Activated naive CD4-positive, alpha-beta T cell treated with anti-CD3 and anti-CD28 coated beads for 36 hours (primary cell): ENCODE data around the gene DRGX. TPM values are rescaled to one million over a fixed set of nuclear protein-coding genes. Genes with fewer than 3 reads are reported as not detected.
A peak's percentile ranks its signal among the peaks of the same experiment; 100 is the strongest.

ENCODE experiments used
- CTCF ChIA-PET: fragments of 350-600 bp; sonication (Branson Sonifier 250); formaldehyde crosslinking; loops from one replicate; lab custom pipeline; 2021; ENCODE audit warnings: antibody characterized with exemption; lab: Charles Lee
- DNase-seq: peaks from one replicate; pipeline ENCODE4 v3.0.0-alpha.2; 2020
- H3K27ac Mint-ChIP-seq: one replicate; pipeline ENCODE4 v1.8.0; 2021; ENCODE audit warnings: mild to moderate bottlenecking, mixed read lengths
- H3K27me3 Mint-ChIP-seq: one replicate; pipeline ENCODE4 v1.8.0; 2021; ENCODE audit warnings: low read depth, mixed read lengths
- H3K36me3 Mint-ChIP-seq: one replicate; pipeline ENCODE4 v1.8.0; 2021; ENCODE audit warnings: low read depth, mixed read lengths
- H3K4me1 Mint-ChIP-seq: one replicate; pipeline ENCODE4 v1.8.0; 2021; ENCODE audit warnings: low read depth, mixed read lengths
- H3K4me3 Mint-ChIP-seq: one replicate; pipeline ENCODE4 v1.8.0; 2021; ENCODE audit warnings: mild to moderate bottlenecking, moderate library complexity, mixed read lengths
- H3K9me3 Mint-ChIP-seq: one replicate; pipeline ENCODE4 v1.8.0; 2021; ENCODE audit warnings: mixed read lengths
- intact Hi-C: fragments of 100-400 bp; cut with micrococcal nuclease; formaldehyde crosslinking; loops from one replicate; pipeline ENCODE4 v1.15.1; 2023
- total RNA-seq, 2 experiments: library from RNA; stranded (reverse); gene quantifications; one replicate each; pipeline ENCODE4 v1.2.3, GENCODE V29; 2021

DRGX gene
- total RNA-seq, result not detected

DNA sequence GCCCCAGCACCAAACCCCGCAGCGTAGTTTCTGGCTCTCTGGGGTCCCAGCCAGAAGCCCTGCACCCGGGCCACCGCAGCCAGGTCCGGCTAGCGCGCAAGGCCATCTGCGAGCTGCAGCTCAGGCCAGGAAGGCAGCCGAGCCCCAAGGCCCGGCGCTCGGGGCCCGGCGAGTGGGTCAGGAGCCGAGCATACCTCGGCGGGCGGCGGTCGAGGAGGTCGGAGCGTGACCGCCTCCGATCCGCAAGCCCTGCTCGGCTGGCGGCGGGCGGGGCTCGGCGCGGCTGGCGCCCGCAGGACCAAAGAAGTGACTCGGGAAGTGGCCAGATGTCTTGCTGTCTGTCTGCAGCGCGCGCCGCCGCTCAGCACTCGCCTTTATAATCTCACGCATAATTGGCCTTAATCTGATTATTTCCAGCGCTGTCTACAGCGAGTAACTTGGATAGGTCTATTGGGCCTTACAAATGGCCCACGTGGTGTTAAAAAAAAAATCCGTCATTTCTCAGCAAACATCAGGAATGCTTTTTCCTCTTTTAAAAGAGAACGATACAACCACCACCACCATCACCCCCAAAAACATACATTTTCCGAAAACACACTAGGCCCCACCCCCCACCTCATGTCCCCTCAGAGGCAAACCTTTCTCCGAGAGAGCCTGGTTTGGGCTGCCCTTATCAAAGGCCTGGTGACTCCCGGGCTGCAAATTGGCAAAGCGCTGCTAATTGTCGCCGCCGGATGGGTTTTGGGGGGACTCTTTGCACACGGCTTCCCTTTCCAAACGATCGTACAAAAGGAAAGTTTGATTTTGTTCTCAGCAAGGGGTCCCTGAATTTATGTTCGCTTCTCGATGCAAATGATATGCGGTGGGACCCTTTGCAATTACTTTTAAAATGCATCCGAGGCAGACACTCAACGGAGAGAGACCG lies at the start of gene DRGX:
TSS of gene DRGX (minus strand) at position 349 of the 925 bp plus-strand sequence. CDS start 649 bp downstream, outside the sequence.
- Mint-ChIP-seq H3K36me3 (no peaks in the 10 kb centered on the region), H3K4me3 (no peak within 1 kb of the TSS), H3K9me3 (no peaks in the 10 kb centered on the region), H3K4me1 (peaks cover 16% of the 10 kb centered on the region), H3K27ac (no peak within 1 kb of the TSS), H3K27me3 (peaks cover 81% of the 10 kb centered on the region)
- DNase-seq, result no peak
- intact Hi-C loops, result no loop called here
- CTCF ChIA-PET, result no interaction called here

DNA sequence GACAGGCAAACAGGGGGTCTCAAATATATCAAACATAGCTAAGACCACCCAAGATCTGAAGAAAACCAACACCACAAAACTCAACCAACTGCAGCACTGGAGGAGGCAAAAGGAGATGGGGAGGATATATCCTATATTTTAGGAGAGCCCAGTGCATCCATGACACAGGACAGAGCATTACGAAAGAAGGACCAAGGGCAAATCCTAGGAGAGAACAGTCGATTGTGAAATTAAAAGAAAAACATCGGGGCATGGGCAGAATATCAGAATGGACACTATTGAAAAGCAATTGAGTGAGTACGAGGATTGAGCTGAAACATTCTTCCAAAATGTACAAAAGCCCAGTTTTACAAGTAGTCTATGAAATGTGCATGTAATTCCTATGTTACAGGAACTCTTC lies 48.5 kb upstream of the DRGX start:
- DNase-seq, result no peak
- peaks cover 2% of the 10 kb centered on the region for H3K36me3 Mint-ChIP-seq
- H3K9me3 Mint-ChIP-seq, result peaks cover 10% of the 10 kb centered on the region
- H3K27ac Mint-ChIP-seq, result no peak overlapping the region
- peaks cover 10% of the 10 kb centered on the region for H3K27me3 Mint-ChIP-seq
- H3K4me3 Mint-ChIP-seq, result no peak overlapping the region
- H3K4me1 Mint-ChIP-seq, result peaks cover 3% of the 10 kb centered on the region
- CTCF ChIA-PET, result no interaction called here
- intact Hi-C loops, result no loop called here

DNA sequence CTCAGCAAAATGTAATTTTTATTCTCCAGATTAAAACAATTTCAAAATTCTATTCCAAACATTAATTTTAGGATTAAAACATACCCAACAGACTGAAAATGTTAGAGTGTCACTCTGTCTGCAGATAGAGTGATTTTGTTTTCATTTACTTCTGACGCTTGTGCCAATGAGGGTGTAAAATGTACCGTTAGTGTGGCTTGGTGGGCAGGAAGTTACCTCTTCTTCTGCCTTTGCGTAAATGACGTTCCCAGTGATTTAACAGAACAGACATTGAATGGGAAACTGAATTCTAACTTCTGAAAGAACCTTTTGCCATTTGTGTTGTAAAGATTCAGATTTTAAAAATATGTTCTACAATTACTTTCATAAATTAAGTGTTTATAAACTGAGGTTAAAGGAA lies 47.0 kb upstream of the DRGX start:
- H3K9me3 Mint-ChIP-seq, result no peaks in the 10 kb centered on the region
- peaks cover 3% of the 10 kb centered on the region for H3K4me1 Mint-ChIP-seq
- no peak overlapping the region for H3K4me3 Mint-ChIP-seq
- H3K36me3 Mint-ChIP-seq, result no peaks in the 10 kb centered on the region
- peaks cover 10% of the 10 kb centered on the region for H3K27me3 Mint-ChIP-seq
- no peak for DNase-seq
- CTCF ChIA-PET, result no interaction called here
- intact Hi-C loops, result no loop called here
- no peak overlapping the region for H3K27ac Mint-ChIP-seq

DNA sequence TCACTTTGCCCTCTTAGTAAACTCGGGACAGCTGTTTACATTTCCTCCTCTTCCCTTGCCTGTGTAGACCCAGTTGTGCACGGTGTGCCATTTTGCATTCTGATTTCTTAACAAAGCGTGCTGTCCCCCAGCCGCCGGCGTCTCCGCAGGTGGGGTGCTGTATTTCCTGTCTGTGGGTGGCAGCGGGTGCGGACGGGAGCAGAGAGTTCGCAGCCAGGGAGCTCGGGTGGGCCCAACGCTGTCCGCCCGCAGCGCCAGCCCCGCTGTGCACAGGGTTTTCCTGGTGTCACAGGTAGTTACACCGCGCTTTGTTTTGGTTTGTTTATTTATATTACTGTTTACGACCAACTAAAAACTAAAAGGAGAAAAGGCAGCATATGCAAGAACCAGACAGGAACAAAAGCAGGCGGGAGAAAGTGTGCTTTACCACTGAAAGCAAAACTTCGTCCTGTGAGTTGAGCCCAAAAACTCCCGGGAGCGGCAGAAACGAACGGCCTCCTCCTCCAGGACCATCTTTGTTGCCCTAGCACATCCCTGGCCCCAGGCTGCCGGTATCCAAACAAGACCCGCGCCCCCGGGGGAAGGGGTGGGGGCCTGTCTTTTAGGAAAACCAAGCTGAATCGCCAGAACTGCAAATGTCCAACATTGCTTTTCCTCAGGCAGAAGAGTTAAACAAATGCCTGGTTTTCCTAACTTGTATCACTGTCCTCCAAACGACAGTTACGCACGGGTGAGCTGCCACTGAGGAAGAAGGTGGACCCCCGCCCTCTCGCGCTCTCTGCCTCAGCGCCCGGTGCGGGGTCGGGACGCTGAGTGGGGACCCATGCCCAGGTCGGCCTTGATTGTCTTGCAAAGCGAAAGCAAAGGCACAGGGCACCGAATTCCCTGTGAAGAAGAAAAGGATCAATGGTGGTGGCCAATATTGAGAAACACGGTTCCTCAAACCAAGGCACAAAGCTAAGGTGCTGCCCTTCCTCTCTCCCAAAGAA lies 45.9 kb upstream of the DRGX start:
- peak overlapping the region; percentile 28 for H3K4me3 Mint-ChIP-seq
- intact Hi-C loops, result no loop called here
- CTCF ChIA-PET, result no interaction called here

DNA sequence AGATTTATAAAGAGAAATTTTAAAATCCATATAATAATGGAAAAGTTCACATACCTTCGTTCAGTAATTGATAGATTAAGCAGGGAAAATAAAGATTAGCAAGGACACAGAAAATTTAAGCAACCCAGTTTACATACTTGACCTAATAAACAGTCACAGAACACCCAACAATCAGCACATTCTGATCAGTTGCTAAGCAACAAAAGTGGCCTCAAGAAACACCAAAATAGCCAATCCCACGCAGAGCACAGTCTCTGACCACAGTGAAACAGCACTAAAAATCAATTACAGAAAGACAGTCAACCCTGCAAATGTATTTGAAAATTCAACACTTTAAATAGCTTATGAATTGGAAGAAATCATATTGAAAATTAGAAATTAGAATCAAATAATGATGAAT lies 39.3 kb upstream of the DRGX start:
- H3K4me3 Mint-ChIP-seq, result no peak overlapping the region
- CTCF ChIA-PET, result no interaction called here
- no peak for DNase-seq
- no peaks in the 10 kb centered on the region for H3K4me1 Mint-ChIP-seq
- intact Hi-C loops, result no loop called here
- no peak overlapping the region for H3K27ac Mint-ChIP-seq
- peaks cover 8% of the 10 kb centered on the region for H3K27me3 Mint-ChIP-seq
- H3K9me3 Mint-ChIP-seq, result peaks cover 7% of the 10 kb centered on the region
- peaks cover 5% of the 10 kb centered on the region for H3K36me3 Mint-ChIP-seq

More for the DNA sequence above, 45.9 kb upstream of the DRGX start:
- Mint-ChIP-seq H3K9me3 (no peaks in the 10 kb centered on the region), H3K27ac (no peak overlapping the region), H3K4me1 (peaks cover 3% of the 10 kb centered on the region), H3K27me3 (peaks cover 10% of the 10 kb centered on the region), H3K36me3 (no peaks in the 10 kb centered on the region)
- DNase-seq, result peak; percentile 5

DNA sequence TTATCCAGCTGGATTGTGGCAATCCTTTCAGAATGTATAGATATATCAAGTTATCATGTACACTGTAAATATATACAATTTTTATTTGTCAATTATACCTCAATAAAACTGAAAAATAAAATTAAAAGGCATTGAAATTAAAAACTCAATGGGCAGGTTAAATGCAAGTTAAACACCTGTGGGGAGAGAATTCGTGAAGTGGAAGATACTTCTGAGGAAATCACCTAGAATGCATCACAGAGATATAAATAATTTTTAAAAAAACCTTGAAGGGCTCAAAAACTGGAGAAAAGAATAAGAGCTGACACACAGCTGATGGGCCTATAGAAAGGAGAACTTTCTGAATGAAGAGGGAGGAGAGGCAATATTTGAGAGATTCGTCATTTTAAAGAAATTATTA lies 37.2 kb upstream of the DRGX start:
- no peak overlapping the region for H3K4me3 Mint-ChIP-seq
- H3K27ac Mint-ChIP-seq, result no peak overlapping the region
- CTCF ChIA-PET, result no interaction called here
- peaks cover 7% of the 10 kb centered on the region for H3K9me3 Mint-ChIP-seq
- H3K36me3 Mint-ChIP-seq, result peaks cover 7% of the 10 kb centered on the region
- H3K27me3 Mint-ChIP-seq, result peaks cover 2% of the 10 kb centered on the region
- no peaks in the 10 kb centered on the region for H3K4me1 Mint-ChIP-seq
- DNase-seq, result no peak
- intact Hi-C loops, result no loop called here

DNA sequence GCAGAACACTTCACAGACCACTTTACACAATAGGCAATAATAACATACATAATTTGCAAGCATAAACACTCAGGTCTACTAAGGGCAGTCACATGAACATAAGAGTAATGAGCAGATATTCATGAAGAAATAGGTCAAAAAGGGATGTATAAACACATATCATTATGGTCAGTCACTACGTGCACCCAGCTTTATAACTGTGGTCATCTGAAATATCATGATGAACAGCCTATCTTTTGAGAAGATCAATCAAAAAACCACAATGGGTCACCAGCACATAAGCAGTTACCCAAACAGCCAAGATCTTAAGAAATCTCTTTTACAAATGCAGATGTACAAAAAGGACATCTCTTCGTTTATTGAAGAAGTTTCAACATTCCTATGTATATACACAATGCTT lies 35.5 kb upstream of the DRGX start:
- Mint-ChIP-seq H3K9me3 (peaks cover 7% of the 10 kb centered on the region), H3K36me3 (peaks cover 7% of the 10 kb centered on the region), H3K27me3 (peaks cover 5% of the 10 kb centered on the region), H3K4me1 (no peaks in the 10 kb centered on the region), H3K4me3 (no peak overlapping the region), H3K27ac (no peak overlapping the region)
- CTCF ChIA-PET, result no interaction called here
- DNase-seq, result no peak
- intact Hi-C loops, result no loop called here

DNA sequence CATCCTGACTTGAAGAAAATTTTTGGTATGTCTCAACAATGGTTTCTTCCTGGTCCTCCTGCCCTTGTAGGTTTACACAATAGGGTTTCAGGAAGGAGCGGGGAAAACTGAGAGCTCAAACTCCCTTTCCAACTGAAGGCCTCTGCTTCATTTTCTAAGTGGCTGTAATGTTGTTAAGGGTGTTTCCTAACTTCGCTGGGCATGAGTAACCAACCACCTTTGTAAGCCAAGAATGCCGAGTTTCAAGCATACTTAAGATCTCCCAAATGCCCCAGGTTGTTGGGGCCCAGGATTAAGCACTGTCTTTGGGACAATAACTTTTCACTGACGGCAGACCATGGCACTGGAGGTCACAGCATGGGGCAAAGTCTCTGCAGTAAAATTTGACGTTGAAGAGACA lies 33.6 kb upstream of the DRGX start:
- no peak overlapping the region for H3K27ac Mint-ChIP-seq
- peaks cover 7% of the 10 kb centered on the region for H3K36me3 Mint-ChIP-seq
- H3K4me3 Mint-ChIP-seq, result no peak overlapping the region
- no peaks in the 10 kb centered on the region for H3K4me1 Mint-ChIP-seq
- CTCF ChIA-PET, result interaction anchor here (0.8 to 1.3 kb wide), 2 partner anchors 18 to 21 kb away, joined by 3 to 4 read pairs; no protein-coding TSS in a partner anchor
- intact Hi-C loops, result no loop called here
- no peak for DNase-seq
- H3K27me3 Mint-ChIP-seq, result peaks cover 5% of the 10 kb centered on the region
- peaks cover 10% of the 10 kb centered on the region for H3K9me3 Mint-ChIP-seq

DNA sequence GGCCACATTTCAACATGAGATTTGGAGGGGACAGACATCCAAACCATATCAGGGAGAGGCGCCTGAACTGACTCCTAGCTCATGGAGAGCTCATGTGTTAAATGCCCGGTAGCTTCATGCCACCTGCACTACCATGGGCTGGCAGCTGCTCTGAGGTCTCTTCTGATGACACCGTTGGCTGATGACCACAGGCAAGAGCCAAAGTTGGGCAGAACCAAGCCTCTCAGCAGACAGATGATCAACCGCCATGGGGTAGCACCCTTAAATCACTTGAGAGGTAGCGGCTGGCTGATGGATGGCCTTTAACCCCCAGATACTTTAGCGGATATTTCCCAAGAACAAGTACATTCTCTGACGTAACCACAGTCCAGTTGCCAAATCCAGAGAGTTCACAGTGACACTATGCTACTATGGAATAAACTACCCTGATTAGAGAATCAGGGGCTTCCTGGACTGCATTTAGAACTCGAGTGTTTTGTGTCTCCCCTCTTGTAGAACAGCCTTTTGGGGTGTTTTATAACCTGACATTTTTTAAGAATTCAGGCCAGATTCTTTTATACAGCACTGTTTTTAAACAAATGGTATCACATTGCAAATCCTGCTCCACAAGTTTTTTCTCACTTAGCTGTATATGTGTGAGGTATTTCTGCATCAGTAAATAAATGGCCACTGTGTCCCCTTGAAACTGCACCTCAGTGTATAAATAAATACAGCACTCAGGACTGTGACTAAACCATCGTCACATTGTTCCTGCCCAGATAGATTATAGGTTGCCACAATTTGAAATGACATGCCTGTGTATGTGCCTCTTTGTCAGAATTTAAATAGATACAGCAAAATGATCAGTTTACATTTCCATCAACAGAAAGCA lies 30.8 kb upstream of the DRGX start:
- no peak overlapping the region for H3K4me3 Mint-ChIP-seq
- peaks cover 7% of the 10 kb centered on the region for H3K9me3 Mint-ChIP-seq
- no peaks in the 10 kb centered on the region for H3K4me1 Mint-ChIP-seq
- intact Hi-C loops, result no loop called here
- DNase-seq, result no peak
- H3K27me3 Mint-ChIP-seq, result peaks cover 12% of the 10 kb centered on the region
- no peak overlapping the region for H3K27ac Mint-ChIP-seq
- peaks cover 8% of the 10 kb centered on the region for H3K36me3 Mint-ChIP-seq
- CTCF ChIA-PET, result no interaction called here

DNA sequence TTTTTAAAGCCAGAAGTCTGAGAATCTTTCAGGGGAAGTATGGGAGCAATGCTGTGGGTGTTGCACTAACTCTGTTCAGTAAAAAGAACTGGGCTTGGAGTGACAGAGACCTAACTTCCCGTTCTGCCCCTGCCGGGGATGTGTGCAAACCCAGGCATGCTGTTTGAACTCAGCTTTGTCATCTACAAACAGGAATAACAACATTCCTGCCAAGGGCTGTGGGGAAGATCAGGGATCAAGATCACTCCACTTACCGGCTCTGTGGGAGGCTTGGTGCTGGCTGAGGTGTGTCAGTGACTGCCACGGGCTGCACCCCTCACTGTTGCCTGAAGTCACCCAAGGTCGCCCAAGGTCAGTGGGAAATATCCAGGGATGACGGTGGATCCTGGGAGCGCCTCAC lies 23.1 kb upstream of the DRGX start:
- intact Hi-C loops, result no loop called here
- H3K4me1 Mint-ChIP-seq, result no peaks in the 10 kb centered on the region
- H3K27me3 Mint-ChIP-seq, result peaks cover 13% of the 10 kb centered on the region
- peaks cover under 1% of the 10 kb centered on the region for H3K36me3 Mint-ChIP-seq
- no peak overlapping the region for H3K4me3 Mint-ChIP-seq
- no peak for DNase-seq
- no peak overlapping the region for H3K27ac Mint-ChIP-seq
- CTCF ChIA-PET, result interaction anchor here (0.6 to 1.2 kb wide), 2 partner anchors 11 to 254 kb away, joined by 4 read pairs; no protein-coding TSS in a partner anchor
- peaks cover 4% of the 10 kb centered on the region for H3K9me3 Mint-ChIP-seq

DNA sequence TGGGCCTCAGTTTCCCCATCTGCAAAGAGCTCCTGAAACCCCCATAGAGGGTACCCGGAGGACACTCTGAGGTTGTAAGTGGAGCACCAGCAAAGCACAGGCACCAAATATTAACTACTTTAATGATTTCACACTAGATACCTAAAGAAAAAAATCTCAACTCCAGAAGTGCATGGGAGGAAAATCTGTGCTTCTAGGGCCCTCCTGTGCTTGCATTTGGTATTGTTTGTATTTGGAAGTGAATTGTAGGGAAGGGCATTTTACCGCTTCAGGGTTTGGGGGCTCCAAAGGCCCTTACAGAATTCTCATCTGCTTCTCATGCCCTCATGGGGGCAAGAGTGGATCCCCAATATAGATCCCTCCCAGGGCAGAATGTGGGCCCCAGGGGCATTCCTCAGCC lies 22.4 kb upstream of the DRGX start:
- H3K36me3 Mint-ChIP-seq, result no peaks in the 10 kb centered on the region
- intact Hi-C loops, result no loop called here
- H3K4me3 Mint-ChIP-seq, result no peak overlapping the region
- peaks cover 3% of the 10 kb centered on the region for H3K9me3 Mint-ChIP-seq
- CTCF ChIA-PET, result interaction anchor here (1.2 kb wide), 1 partner anchor 10 kb away, joined by 4 read pairs; no protein-coding TSS in a partner anchor
- DNase-seq, result no peak
- peaks cover 12% of the 10 kb centered on the region for H3K27me3 Mint-ChIP-seq
- H3K27ac Mint-ChIP-seq, result no peak overlapping the region
- H3K4me1 Mint-ChIP-seq, result no peaks in the 10 kb centered on the region
